GM12878 (cell line): Measurements from ENCODE around the gene CDC42BPA. TPM values are rescaled to one million over a fixed set of nuclear protein-coding genes. Genes with fewer than 3 reads are reported as not detected.

Experiments used
- ATAC-seq: fragments of 200-7000 bp; cut with Tn5 transposase; 3 replicates; pipeline ENCODE4 v1.9.1; 2020; ENCODE audit warnings: mild to moderate bottlenecking, moderate library complexity
- BruUV-seq: library from RNA; stranded (reverse); fragments of 400-500 nt; replicated peaks from 2 replicates; lab custom pipeline; 2021; lab: Mats Ljungman, UMichigan
- CTCF ChIA-PET: fragments of 300-600 bp; sonication (Branson Sonifier 250); formaldehyde crosslinking; extraction: SDS; loops from one replicate; lab custom pipeline; 2021; ENCODE audit warnings: inconsistent platforms; lab: Yijun Ruan, JAX
- POLR2A ChIA-PET: fragments of 350-600 bp; formaldehyde crosslinking; extraction: SDS; loops from one replicate; lab custom pipeline; 2021; ENCODE audit warnings: inconsistent platforms; lab: Charles Lee
- RAD21 ChIA-PET: fragments of 300-600 bp; sonication (Branson Sonifier 250); formaldehyde crosslinking; loops from one replicate; lab custom pipeline; 2023; ENCODE audit warnings: antibody characterized with exemption; ENCODE audit not compliant: unreplicated experiment; lab: Charles Lee
- SMC1A ChIA-PET: fragments of 300-600 bp; sonication (Branson Sonifier 250); formaldehyde crosslinking; loops from one replicate; lab custom pipeline; 2023; ENCODE audit not compliant: unreplicated experiment, uncharacterized antibody; lab: Charles Lee
- DNase-seq: peaks from one replicate; pipeline ENCODE4 v3.0.0-alpha.2; 2011; ENCODE audit warnings: low read depth, low spot score
- FAIRE-seq: peaks from 3 replicates; lab custom pipeline; 2011; peaks lifted over from hg19 to GRCh38; lab: Jason Lieb, UNC
- H2AFZ ChIP-seq: 2 replicates; pipeline ENCODE4 v1.6.0; 2011; ENCODE audit warnings: low read depth, low read length, control low read depth; ENCODE audit not compliant: control insufficient read depth
- H3K27ac ChIP-seq: 2 replicates; pipeline ENCODE4 v1.5.1; 2011; ENCODE audit warnings: control low read depth; ENCODE audit not compliant: control insufficient read depth, insufficient read depth
- H3K27me3 ChIP-seq, 2 experiments: replicated peaks in 1 of 2; 2 replicates each; pipeline versions ENCODE4 v1.6.0 to v1.6.1; 2011; ENCODE audit warnings: low read length in 1 of 2; ENCODE audit not compliant: control insufficient read depth in 2 of 2, insufficient read depth in 2 of 2
- H3K36me3 ChIP-seq, 2 experiments: 2 replicates each; pipeline ENCODE4 v1.5.1; 2011; ENCODE audit warnings: low read length in 1 of 2; ENCODE audit not compliant: control insufficient read depth in 2 of 2, insufficient read depth in 2 of 2
- H3K4me1 ChIP-seq: 2 replicates; pipeline ENCODE4 v1.6.1; 2011; ENCODE audit warnings: mild to moderate bottlenecking, low read length, moderate library complexity, mixed read lengths; ENCODE audit not compliant: control insufficient read depth, insufficient read depth
- H3K4me2 ChIP-seq: 2 replicates; pipeline ENCODE4 v1.6.0; 2011; ENCODE audit warnings: control low read depth; ENCODE audit not compliant: control insufficient read depth, insufficient read depth
- H3K4me3 ChIP-seq: fragments of 200-600 bp; sonication (generic); 2 replicates; pipeline ENCODE4 v1.5.1; 2016
- H3K79me2 ChIP-seq: 2 replicates; pipeline ENCODE4 v1.6.0; 2011; ENCODE audit warnings: low read length; ENCODE audit not compliant: control insufficient read depth, insufficient read depth
- H3K9ac ChIP-seq: 2 replicates; pipeline ENCODE4 v1.8.0; 2011; ENCODE audit warnings: low read length, control low read depth, mixed read lengths; ENCODE audit not compliant: control insufficient read depth, insufficient read depth
- H3K9me3 ChIP-seq: replicated peaks from 3 replicates; pipeline ENCODE4 v1.5.1; 2011; ENCODE audit warnings: mild to moderate bottlenecking, low read length; ENCODE audit not compliant: control insufficient read depth, insufficient read depth
- H4K20me1 ChIP-seq: 2 replicates; pipeline ENCODE4 v1.6.0; 2011; ENCODE audit not compliant: control insufficient read depth, insufficient read depth
- BACH1 ChIP-seq: fragments of 450-650 bp; IDR thresholded peaks from 2 replicates; pipeline ENCODE4 v1.6.1; 2017; ENCODE audit warnings: mild to moderate bottlenecking, borderline replicate concordance
- CHD4 ChIP-seq: fragments of 200-600 bp; sonication (generic); IDR thresholded peaks from 2 replicates; pipeline ENCODE4 v1.6.1; 2016; ENCODE audit warnings: mild to moderate bottlenecking
- HDAC6 ChIP-seq: fragments of 200-600 bp; sonication (generic); IDR thresholded peaks from one replicate; pipeline ENCODE4 v1.8.0; 2017; ENCODE audit warnings: antibody characterized with exemption; ENCODE audit not compliant: unreplicated experiment
- KDM1A ChIP-seq: fragments of 200-600 bp; sonication (generic); IDR thresholded peaks from 2 replicates; pipeline ENCODE4 v1.6.1; 2016; ENCODE audit warnings: borderline replicate concordance
- MAX ChIP-seq: IDR thresholded peaks from 2 replicates; pipeline ENCODE4 v1.6.1; 2012; ENCODE audit warnings: low read depth, low read length, improper control_type of control experiment
- MLLT1 ChIP-seq: fragments of 450-650 bp; IDR thresholded peaks from 2 replicates; pipeline ENCODE4 v1.6.1; 2016; ENCODE audit warnings: mild to moderate bottlenecking
- MTA3 ChIP-seq: IDR thresholded peaks from 2 replicates; pipeline ENCODE4 v1.6.1; 2012; ENCODE audit warnings: low read length, inconsistent platforms, borderline replicate concordance
- MXI1 ChIP-seq: fragments of 150-350 bp; IDR thresholded peaks from 2 replicates; pipeline ENCODE4 v1.6.1; 2011; ENCODE audit warnings: low read depth, mild to moderate bottlenecking, inconsistent platforms, low read length, improper control_type of control experiment
- MYB ChIP-seq: fragments of 150-350 bp; IDR thresholded peaks from 2 replicates; pipeline ENCODE4 v1.6.1; 2014; ENCODE audit warnings: mild to moderate bottlenecking, low read depth, low read length, borderline replicate concordance
- POU2F2 ChIP-seq: IDR thresholded peaks from 3 replicates; pipeline ENCODE4 v1.6.1; 2011; ENCODE audit warnings: low read depth, mild to moderate bottlenecking, low read length, borderline replicate concordance
- STAT1 ChIP-seq: fragments of 450-650 bp; conservative IDR thresholded peaks from 2 replicates; pipeline ENCODE4 v1.6.1; 2014; ENCODE audit warnings: antibody characterized with exemption, mild to moderate bottlenecking
- ZBTB33 ChIP-seq: fragments of 450-650 bp; IDR thresholded peaks from 2 replicates; pipeline ENCODE4 v1.6.1; 2017; ENCODE audit warnings: mild to moderate bottlenecking
- WGBS: methylation state at CpG from one replicate; pipeline ENCODE4 v1.1.6; 2016; ENCODE audit warnings: low lambda C conversion rate; ENCODE audit not compliant: insufficient replicate concordance, insufficient coverage; ENCODE audit errors: missing lambda C conversion rate; 5-methylcytosine and 5-hydroxymethylcytosine counted together
- in situ Hi-C: fragments of 300-500 bp; cut with MboI; formaldehyde crosslinking; loops from 9 replicates; pipeline ENCODE4 v1.14.3; 2018; ENCODE audit warnings: mixed read lengths
- intact Hi-C: fragments of 100-400 bp; cut with micrococcal nuclease; formaldehyde crosslinking; loops from one replicate; pipeline ENCODE4 v1.14.2; 2022; ENCODE audit not compliant: unreplicated experiment
- polyA plus RNA-seq, 11 experiments: library from polyadenylated mRNA; depleted of rRNA in 4 of 11; unstranded in 6 of 11; stranded (reverse) in 5 of 11; fragments of >200 nt; fragmentation: Nextera tagmentation in 4 of 11; fragmentation: Illumina TruSeq in 1 of 11; extraction: Ambion mirVana in 4 of 11; extraction: Trizol in 1 of 11; gene quantifications; 1 replicate in 1 of 11; 2 replicates in 10 of 11; pipeline versions ENCODE4 v1.2.1 to v1.2.3, GENCODE V29; 2011 to 2016; ENCODE audit warnings: inconsistent platforms in 2 of 11, missing spikeins in 2 of 11, low read depth in 1 of 11
- total RNA-seq, 4 experiments: library from RNA; depleted of rRNA in 3 of 4; stranded (reverse); fragments of >200 nt in 3 of 4; fragmentation: Illumina TruSeq in 1 of 4; extraction: Trizol in 1 of 4; gene quantifications; 2 replicates each; pipeline versions ENCODE4 v1.2.1 to v1.2.3, GENCODE V29; 2013 to 2021

CDC42BPA gene
- total and polyA plus RNA-seq, 10 of the 15 experiments (the other 5 are each of a cell fraction or from before 2014, with no cell fraction given), result 0.02 to 0.52 (median 0.10) TPM

- Histone ChIP-seq H3K4me1 (no peaks in the 10 kb centered on the region), H2AFZ (no peak overlapping the region), H3K4me3 (no peak overlapping the region), H3K79me2 (no peaks in the 10 kb centered on the region), H4K20me1 (no peaks in the 10 kb centered on the region), H3K4me2 (no peak overlapping the region), H3K9me3 (no peaks in the 10 kb centered on the region), H3K27ac (no peak overlapping the region), H3K27me3 (peaks cover 2 to 15% of the 10 kb centered on the region in 2 experiments; a peak in 3 of 4 replicates), H3K36me3 (no peaks in the 10 kb centered on the region), H3K9ac (no peak overlapping the region)
- no TSS peak for BruUV-seq
- DNase-seq (no peak), FAIRE-seq (no peak), ATAC-seq (no peak)
- in situ Hi-C loops (no loop called here), intact Hi-C loops (no loop called here)
- ChIA-PET RAD21 (no interaction called here), SMC1A (interaction anchor here (0.6 kb wide), 1 partner anchor 23 kb away, joined by 3 read pairs; no protein-coding TSS in a partner anchor), POLR2A (interaction anchor here (0.7 kb wide), 1 partner anchor 111 kb away, joined by 3 read pairs; no protein-coding TSS in a partner anchor), CTCF (no interaction called here)
- no peak for TF ChIP-seq MTA3
- TF ChIP-seq MYB, result no peak
Observed at GRCh38 chr1:227316456-227316855, 1.8 kb downstream of the CDC42BPA start.

GRCh38 chr1:227315629-227316346, 2.5 kb downstream of the CDC42BPA start:
- WGBS, result 45% methylated on average over 7 of the region's 7 CpGs
- CTCF ChIA-PET, result no interaction called here
- no peak overlapping the region for H2AFZ ChIP-seq
- H3K36me3 ChIP-seq, result no peaks in the 10 kb centered on the region
- RAD21 ChIA-PET, result no interaction called here
- H4K20me1 ChIP-seq, result no peaks in the 10 kb centered on the region
- H3K27ac ChIP-seq, result no peak overlapping the region
- SMC1A ChIA-PET, result interaction anchor here (0.6 kb wide), 1 partner anchor 22 kb away, joined by 3 read pairs; no protein-coding TSS in a partner anchor
- intact Hi-C loops, result no loop called here
- H3K9ac ChIP-seq, result no peak overlapping the region
- no peak overlapping the region for H3K4me3 ChIP-seq
- POLR2A ChIA-PET, result interaction anchor here (0.7 kb wide), 1 partner anchor 111 kb away, joined by 3 read pairs; no protein-coding TSS in a partner anchor
- H3K4me2 ChIP-seq, result no peak overlapping the region
- DNase-seq (no peak), ATAC-seq (no peak), FAIRE-seq (no peak)
- no peaks in the 10 kb centered on the region for H3K4me1 ChIP-seq
- in situ Hi-C loops, result no loop called here
- H3K27me3 ChIP-seq, result peaks cover 2 to 15% of the 10 kb centered on the region in 2 experiments; a peak in 3 of 4 replicates
- no peaks in the 10 kb centered on the region for H3K9me3 ChIP-seq
- no peaks in the 10 kb centered on the region for H3K79me2 ChIP-seq
- no TSS peak for BruUV-seq
- TF ChIP-seq STAT1 (no peak), HDAC6 (no peak), BACH1 (no peak), MAX (no peak), KDM1A (no peak), ZBTB33 (no peak), POU2F2 (no peak), CHD4 (no peak), MXI1 (no peak), MLLT1 (no peak)
